Calu3 (cell line): ENCODE results near the gene HAO1. TPM values are rescaled to one million over a fixed set of nuclear protein-coding genes. Genes with fewer than 3 reads are reported as not detected.

ENCODE experiments used
- Bru-seq: library from RNA; stranded (reverse); fragments of 400-500 nt; gene quantifications from one replicate; lab custom pipeline; 2021; lab: Mats Ljungman, UMichigan
- BruChase-seq, 2 experiments: library from RNA; stranded (reverse); fragments of 400-500 nt; gene quantifications; one replicate each; lab custom pipeline; 2021; lab: Mats Ljungman, UMichigan
- BruUV-seq: library from RNA; stranded (reverse); fragments of 400-500 nt; replicated peaks from 2 replicates; lab custom pipeline; 2021; lab: Mats Ljungman, UMichigan
- CTCF ChIA-PET: fragments of 300-600 bp; sonication (Branson Sonifier 250); formaldehyde crosslinking; loops from one replicate; lab custom pipeline; 2022; ENCODE audit warnings: antibody characterized with exemption; lab: Charles Lee
- DNase-seq: peaks from one replicate; pipeline ENCODE4 v3.0.0; 2022
- H3K27ac Mint-ChIP-seq: one replicate; pipeline ENCODE4 v1.8.0; 2022; ENCODE audit warnings: mixed read lengths; ENCODE audit not compliant: unreplicated experiment
- H3K27me3 Mint-ChIP-seq: one replicate; pipeline ENCODE4 v1.8.0; 2022; ENCODE audit warnings: mixed read lengths; ENCODE audit not compliant: unreplicated experiment
- H3K36me3 Mint-ChIP-seq: one replicate; pipeline ENCODE4 v1.8.0; 2022; ENCODE audit warnings: mild to moderate bottlenecking, moderate library complexity, mixed read lengths; ENCODE audit not compliant: insufficient read depth, unreplicated experiment
- H3K4me1 Mint-ChIP-seq: one replicate; pipeline ENCODE4 v1.8.0; 2022; ENCODE audit warnings: mild to moderate bottlenecking, low read depth, mixed read lengths; ENCODE audit not compliant: unreplicated experiment
- H3K4me3 Mint-ChIP-seq: one replicate; pipeline ENCODE4 v1.8.0; 2022; ENCODE audit warnings: mild to moderate bottlenecking, low read depth, moderate library complexity, mixed read lengths; ENCODE audit not compliant: unreplicated experiment
- H3K9me3 Mint-ChIP-seq: one replicate; pipeline ENCODE4 v1.8.0; 2022; ENCODE audit warnings: low read depth, mixed read lengths; ENCODE audit not compliant: unreplicated experiment
- intact Hi-C: fragments of 100-400 bp; cut with micrococcal nuclease; formaldehyde crosslinking; loops from one replicate; pipeline ENCODE4 v1.10.0; 2022; ENCODE audit not compliant: unreplicated experiment
- long read RNA-seq: library from polyadenylated mRNA; stranded (forward); transcript quantifications from one replicate; pipeline ENCODE4 v2.0.0, GENCODE V29; 2022
- total RNA-seq: library from RNA; stranded (reverse); gene quantifications from 2 replicates; pipeline ENCODE4 v1.2.3, GENCODE V29; 2022
- TF ChIP-seq, protein P1 (sequence below): fragments of 200-600 bp; IDR thresholded peaks from one replicate; pipeline ENCODE4 v1.8.0; 2022; ENCODE audit warnings: antibody characterized with exemption; ENCODE audit not compliant: unreplicated experiment

The HAO1 gene
- not detected in 2 replicates for total RNA-seq
- Bru-seq, nascent RNA: percentile 0 among the genes with signal in this experiment
- not detected for BruChase-seq, experiment 1, labeled RNA remaining after a 6-hour chase
- BruChase-seq, experiment 2, labeled RNA remaining after a 2-hour chase: percentile 2 among the genes with signal in this experiment
- long read RNA-seq: 0 reads

DNA sequence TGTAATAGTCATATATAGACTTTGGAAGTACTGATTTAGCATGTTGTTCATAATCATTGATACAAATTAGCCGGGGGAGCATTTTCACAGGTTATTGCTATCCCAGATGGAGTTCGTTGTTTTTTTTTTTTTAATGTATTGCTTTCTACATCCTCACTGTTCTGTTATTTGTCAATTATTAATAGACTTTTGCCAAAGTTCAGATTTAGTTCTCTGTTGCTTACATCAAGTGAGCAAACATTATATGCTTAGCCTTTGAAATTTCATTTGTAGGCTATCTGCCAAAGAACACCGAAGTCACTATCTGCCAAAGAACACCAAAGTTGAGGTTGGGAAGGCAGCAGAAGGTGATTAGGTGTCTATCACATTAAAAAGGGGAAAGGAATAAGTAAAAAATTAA is at the start of gene HAO1:
TSS of gene HAO1 (minus strand) at position 118 of the 400 bp plus-strand sequence. CDS start at position 82, 36 bp downstream.
- CTCF ChIA-PET: no interaction called here
- intact Hi-C loops: loop anchor here (5.0 kb wide), 1 partner anchor 47 kb away; no protein-coding TSS in a partner anchor
- no peaks in the 10 kb centered on the region for H3K27me3 Mint-ChIP-seq

DNA sequence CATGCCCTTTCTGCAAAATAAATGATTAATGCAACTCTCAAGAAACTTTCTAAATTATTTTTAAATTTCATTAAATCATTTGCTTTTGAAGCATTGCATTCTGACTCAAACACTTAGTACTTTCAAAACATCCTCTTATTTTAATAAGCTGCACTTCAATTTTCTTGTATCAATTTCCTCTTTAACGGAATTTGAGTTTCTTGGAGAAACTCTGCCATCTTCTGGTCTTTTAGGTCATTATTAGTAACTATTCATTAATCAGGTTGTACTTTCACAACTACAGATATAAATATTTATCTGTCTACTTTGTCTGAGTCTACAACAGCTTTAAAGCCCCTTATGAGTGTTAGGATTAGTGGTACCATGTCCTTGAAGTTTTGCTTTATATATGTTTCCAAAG is 49.1 kb upstream of the HAO1 start:
- TF ChIP-seq, protein P1, sequence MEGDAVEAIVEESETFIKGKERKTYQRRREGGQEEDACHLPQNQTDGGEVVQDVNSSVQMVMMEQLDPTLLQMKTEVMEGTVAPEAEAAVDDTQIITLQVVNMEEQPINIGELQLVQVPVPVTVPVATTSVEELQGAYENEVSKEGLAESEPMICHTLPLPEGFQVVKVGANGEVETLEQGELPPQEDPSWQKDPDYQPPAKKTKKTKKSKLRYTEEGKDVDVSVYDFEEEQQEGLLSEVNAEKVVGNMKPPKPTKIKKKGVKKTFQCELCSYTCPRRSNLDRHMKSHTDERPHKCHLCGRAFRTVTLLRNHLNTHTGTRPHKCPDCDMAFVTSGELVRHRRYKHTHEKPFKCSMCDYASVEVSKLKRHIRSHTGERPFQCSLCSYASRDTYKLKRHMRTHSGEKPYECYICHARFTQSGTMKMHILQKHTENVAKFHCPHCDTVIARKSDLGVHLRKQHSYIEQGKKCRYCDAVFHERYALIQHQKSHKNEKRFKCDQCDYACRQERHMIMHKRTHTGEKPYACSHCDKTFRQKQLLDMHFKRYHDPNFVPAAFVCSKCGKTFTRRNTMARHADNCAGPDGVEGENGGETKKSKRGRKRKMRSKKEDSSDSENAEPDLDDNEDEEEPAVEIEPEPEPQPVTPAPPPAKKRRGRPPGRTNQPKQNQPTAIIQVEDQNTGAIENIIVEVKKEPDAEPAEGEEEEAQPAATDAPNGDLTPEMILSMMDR: no peak
- intact Hi-C loops: loop anchor here (5.0 kb wide), 1 partner anchor 47 kb away; the partner anchor contains the start of gene HAO1
- CTCF ChIA-PET: interaction anchor here (0.7 kb wide), 2 partner anchors 137 to 724 kb away, joined by 3 read pairs; no protein-coding TSS in a partner anchor
- BruUV-seq: no TSS peak
- H3K36me3 Mint-ChIP-seq: no peaks in the 10 kb centered on the region
- no peaks in the 10 kb centered on the region for H3K9me3 Mint-ChIP-seq
- no peak for DNase-seq
- no peak overlapping the region for H3K27ac Mint-ChIP-seq
- no peak overlapping the region for H3K4me3 Mint-ChIP-seq
- no peaks in the 10 kb centered on the region for H3K4me1 Mint-ChIP-seq
- H3K27me3 Mint-ChIP-seq: no peaks in the 10 kb centered on the region

More for the DNA sequence above, at the start of gene HAO1:
- TF ChIP-seq, protein P1: no peak
- no TSS peak for BruUV-seq
- Mint-ChIP-seq H3K9me3 (no peaks in the 10 kb centered on the region), H3K4me1 (no peaks in the 10 kb centered on the region), H3K36me3 (no peaks in the 10 kb centered on the region), H3K27ac (no peak within 1 kb of the TSS), H3K4me3 (no peak within 1 kb of the TSS)
- no peak for DNase-seq

DNA sequence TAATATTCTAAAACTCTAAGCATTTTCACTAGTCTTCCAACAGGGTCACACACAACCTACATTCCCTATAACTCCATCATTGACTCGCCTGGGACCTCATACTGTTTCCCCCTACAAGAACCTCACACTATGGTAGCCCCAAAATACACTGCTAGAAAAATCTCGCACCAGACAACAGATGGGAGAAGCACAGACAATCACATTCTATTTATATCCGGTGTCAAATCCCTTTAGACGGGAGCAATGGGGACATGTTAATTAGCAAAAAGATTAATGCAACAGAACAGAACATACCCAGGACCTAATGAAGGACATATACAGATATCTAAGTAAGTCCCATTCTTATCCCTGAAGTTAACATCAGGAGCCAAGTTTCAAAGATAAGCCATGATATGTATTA is 45.7 kb upstream of the HAO1 start:
- TF ChIP-seq, protein P1: no peak
- Mint-ChIP-seq H3K27ac (no peak overlapping the region), H3K9me3 (no peaks in the 10 kb centered on the region), H3K4me3 (no peak overlapping the region), H3K27me3 (no peaks in the 10 kb centered on the region), H3K36me3 (no peaks in the 10 kb centered on the region), H3K4me1 (peaks cover 7% of the 10 kb centered on the region)
- CTCF ChIA-PET: no interaction called here
- intact Hi-C loops: loop anchor here (5.0 kb wide), 1 partner anchor 44 kb away; the partner anchor contains the start of gene HAO1
- no TSS peak for BruUV-seq
- no peak for DNase-seq

DNA sequence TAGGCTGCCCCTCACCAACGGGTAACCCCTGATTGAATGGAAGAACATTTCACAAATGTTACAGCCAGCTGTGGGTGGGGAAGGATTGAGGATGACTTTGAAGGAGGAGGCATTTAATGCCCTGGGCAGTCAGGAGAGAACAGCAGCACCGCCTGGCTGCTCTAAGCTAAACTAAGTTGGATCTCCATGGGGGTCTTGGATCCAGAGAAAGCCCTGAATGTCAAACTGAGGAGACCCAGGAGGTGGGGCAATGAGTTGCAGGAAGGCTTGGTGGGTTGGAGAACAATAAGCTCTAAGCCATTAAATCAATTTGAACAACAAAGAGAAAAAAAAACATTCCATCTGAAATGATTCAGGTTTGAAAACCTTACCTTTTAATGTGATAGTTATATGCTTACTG is 43.9 kb upstream of the HAO1 start:
- Mint-ChIP-seq H3K9me3 (no peaks in the 10 kb centered on the region), H3K4me1 (peaks cover 7% of the 10 kb centered on the region), H3K4me3 (no peak overlapping the region), H3K36me3 (no peaks in the 10 kb centered on the region), H3K27me3 (no peaks in the 10 kb centered on the region), H3K27ac (no peak overlapping the region)
- no peak for DNase-seq
- no TSS peak for BruUV-seq
- TF ChIP-seq, protein P1: no peak
- CTCF ChIA-PET: no interaction called here
- intact Hi-C loops: no loop called here
